GM08714 (cell line): Measurements from ENCODE around the gene PCSK1.
"Not testable (repeated sequence)": the region's sequence is repeated elsewhere in the genome, so short reads cannot be mapped to it uniquely, and the experiment has no call there.

Experiments
- H3K4me3 ChIP-seq: fragments of 200-500 bp; sonication (Bioruptor generic); 2 replicates; pipeline ENCODE4 v1.5.1; 2014; ENCODE audit warnings: mild to moderate bottlenecking, low read length, inconsistent platforms
- ZNF274 ChIP-seq: IDR thresholded peaks from 2 replicates; pipeline ENCODE4 v1.6.1; 2012; ENCODE audit warnings: mild to moderate bottlenecking, low read depth, low read length

PCSK1 gene

GRCh38 chr5:96372726-96373380 is 60.2 kb downstream of the PCSK1 start:
- H3K4me3 ChIP-seq: no peak overlapping the region
- TF ChIP-seq ZNF274: no peak

- H3K4me3 ChIP-seq: no peak overlapping the region
- no peak for TF ChIP-seq ZNF274
These were observed 62.1 kb downstream of the PCSK1 start for GRCh38 chr5:96370976-96371375.

- H3K4me3 ChIP-seq: not testable (repeated sequence)
These were observed 65.7 kb downstream of the PCSK1 start for GRCh38 chr5:96367337-96367736.

- no peak for TF ChIP-seq ZNF274
These were observed 78.8 kb downstream of the PCSK1 start for GRCh38 chr5:96354237-96354636.

GRCh38 chr5:96353220-96353619 is 79.8 kb downstream of the PCSK1 start:
- no peak overlapping the region for H3K4me3 ChIP-seq
- no peak for TF ChIP-seq ZNF274

More at GRCh38 chr5:96354237-96354636, 78.8 kb downstream of the PCSK1 start:
- no peak overlapping the region for H3K4me3 ChIP-seq

- no peak overlapping the region for H3K4me3 ChIP-seq
- no peak for TF ChIP-seq ZNF274
These were observed 82.4 kb downstream of the PCSK1 start for GRCh38 chr5:96350678-96351077.

- no peak for TF ChIP-seq ZNF274
- H3K4me3 ChIP-seq: no peak overlapping the region
These were observed 84.5 kb downstream of the PCSK1 start for GRCh38 chr5:96348536-96348935.

GRCh38 chr5:96347502-96348292 is 85.4 kb downstream of the PCSK1 start:
- no peak overlapping the region for H3K4me3 ChIP-seq
- no peak for TF ChIP-seq ZNF274

GRCh38 chr5:96344678-96345577 is 88.1 kb downstream of the PCSK1 start:
- H3K4me3 ChIP-seq: no peak overlapping the region
- no peak for TF ChIP-seq ZNF274

GRCh38 chr5:96343094-96343493 is 90.0 kb downstream of the PCSK1 start:
- H3K4me3 ChIP-seq: no peak overlapping the region
- no peak for TF ChIP-seq ZNF274

- no peak for TF ChIP-seq ZNF274
- H3K4me3 ChIP-seq: no peak overlapping the region
These were observed 90.5 kb downstream of the PCSK1 start for GRCh38 chr5:96342581-96342980.
